NCI-H748 (cell line): ENCODE results near the gene ZBED6.
"Not testable (repeated sequence)": the region's sequence is repeated elsewhere in the genome, so short reads cannot be mapped to it uniquely, and the experiment has no call there.

Experiments used
- DNase-seq: peaks from one replicate; lab custom pipeline; 2025; ENCODE audit not compliant: unreplicated experiment; lab: John Stamatoyannopoulos, UW

The ZBED6 gene, protein sequence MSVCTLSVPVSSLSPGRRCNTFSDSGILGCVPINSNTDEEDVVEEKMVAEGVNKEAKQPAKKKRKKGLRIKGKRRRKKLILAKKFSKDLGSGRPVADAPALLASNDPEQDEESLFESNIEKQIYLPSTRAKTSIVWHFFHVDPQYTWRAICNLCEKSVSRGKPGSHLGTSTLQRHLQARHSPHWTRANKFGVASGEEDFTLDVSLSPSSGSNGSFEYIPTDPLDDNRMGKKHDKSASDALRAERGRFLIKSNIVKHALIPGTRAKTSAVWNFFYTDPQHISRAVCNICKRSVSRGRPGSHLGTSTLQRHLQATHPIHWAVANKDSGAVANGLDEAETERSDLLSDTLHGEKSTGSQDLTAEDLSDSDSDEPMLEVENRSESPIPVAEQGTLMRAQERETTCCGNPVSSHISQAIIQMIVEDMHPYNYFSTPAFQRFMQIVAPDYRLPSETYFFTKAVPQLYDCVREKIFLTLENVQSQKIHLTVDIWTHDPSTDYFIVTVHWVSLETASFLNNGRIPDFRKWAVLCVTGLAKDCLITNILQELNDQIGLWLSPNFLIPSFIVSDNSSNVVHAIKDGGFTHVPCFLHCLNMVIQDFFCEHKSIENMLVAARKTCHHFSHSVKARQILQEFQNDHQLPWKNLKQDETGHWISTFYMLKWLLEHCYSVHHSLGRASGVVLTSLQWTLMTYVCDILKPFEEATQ (N-terminal part only)

DNA sequence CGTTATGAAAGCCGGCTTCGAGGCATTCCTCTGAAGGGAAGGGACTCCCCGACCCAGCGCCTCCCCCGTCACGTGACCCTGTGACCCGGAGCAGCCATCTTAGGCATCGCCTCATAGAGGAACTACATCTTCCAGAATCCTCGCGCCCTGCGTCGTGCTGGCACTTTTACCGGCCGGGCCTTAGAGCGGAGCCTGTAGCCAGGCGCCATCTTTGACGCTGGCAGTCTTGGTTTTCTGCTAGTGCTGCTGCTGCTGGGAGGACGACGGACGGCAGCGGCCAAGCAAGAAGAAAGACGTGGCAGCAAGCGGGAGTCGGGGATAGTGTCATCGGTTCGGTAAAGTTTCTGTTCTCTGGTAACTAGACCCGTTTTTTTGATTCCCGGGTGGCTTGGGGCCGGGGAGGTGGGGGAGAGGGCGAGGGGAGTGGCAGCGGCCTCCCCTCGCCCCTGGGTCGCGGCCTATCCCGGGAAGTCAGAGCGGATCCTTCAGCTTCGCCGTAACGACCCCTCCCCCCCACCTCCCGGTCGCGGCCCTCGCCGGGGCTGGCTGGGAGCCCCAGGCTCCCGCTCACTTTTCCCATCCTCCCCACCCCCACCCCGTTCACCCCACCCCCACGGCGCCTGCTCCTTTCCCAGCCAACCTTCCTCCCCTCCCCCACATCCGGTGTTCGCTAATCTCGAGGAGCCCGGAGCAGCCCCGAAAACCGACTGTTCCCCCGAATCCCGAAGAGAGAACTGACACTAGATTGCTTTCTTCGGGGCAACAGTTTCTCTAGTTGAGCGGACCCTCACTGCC is at the start of gene ZBED6, which contains the start of gene ZC3H11A:
ZBED6 (plus strand) TSS at position 183 of the 795 bp plus-strand sequence. CDS start 1,900 bp downstream, outside the sequence.
ZC3H11A (plus strand) TSS at position 183 of the 795 bp plus-strand sequence. CDS start 21,448 bp downstream, outside the sequence.
- DNase-seq = peak; percentile 96

DNA sequence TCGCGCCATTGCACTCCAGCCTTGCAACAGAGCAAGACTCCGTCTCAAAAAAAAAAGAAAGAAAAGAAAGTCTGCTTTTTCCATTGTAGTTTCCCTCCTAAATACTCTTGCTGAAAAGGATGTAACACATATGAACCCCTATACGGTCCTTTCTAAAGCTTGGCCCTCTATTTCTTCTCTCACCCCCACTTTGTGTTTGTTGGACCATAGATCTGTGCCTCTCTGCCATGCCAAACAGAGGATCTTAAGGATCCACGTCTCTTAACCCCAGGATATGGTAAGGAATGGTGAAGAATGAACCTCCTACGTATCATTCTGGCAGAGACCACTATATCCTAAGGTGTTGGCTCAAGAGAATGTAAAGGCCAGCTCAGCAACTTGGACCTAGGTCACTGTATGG is 49.1 kb upstream of the ZBED6 start:
- DNase-seq = no peak

DNA sequence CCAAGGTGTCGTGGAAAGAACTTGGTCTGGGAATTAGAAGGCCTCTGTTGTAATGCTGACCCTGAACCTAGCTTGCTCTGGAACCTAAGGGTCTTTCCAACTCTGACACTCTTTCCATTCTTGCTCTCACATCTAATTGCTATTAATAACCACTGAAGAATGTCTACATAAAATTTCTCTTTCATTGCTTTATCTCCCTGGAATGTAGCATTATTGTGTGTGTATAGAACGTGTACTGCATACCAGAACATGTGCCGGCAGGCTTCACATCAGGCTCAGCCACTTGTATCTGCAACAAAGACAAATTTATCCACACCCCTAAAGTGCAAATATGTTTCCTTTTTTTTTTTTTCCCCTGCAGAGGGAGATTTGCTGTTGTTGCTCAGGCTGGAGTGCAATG is 44.4 kb upstream of the ZBED6 start:
- DNase-seq = no peak

- DNase-seq = not testable (repeated sequence)
Observed at GRCh38 chr1:203751618-203752361, 43.6 kb upstream of the ZBED6 start.

DNA sequence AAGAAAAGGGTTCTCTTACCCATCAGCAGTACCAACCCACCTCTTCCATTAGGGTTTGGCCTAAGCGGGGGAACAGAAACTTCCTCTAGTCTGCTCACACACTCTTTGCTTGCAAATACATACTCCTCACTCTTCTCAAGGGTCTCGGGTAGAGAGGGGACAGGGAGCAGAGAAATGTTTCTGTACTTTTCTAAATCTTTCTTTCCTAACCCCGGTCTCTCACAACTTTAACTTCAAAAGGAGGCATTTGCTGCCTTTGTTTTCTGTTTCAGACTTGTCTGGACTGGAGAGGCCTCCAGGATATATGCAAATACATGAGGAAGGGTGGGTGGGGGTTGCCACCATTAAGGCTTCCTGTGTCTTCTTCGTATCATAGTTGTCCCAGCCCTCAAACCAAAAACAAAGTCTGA is 41.0 kb upstream of the ZBED6 start:
- no peak for DNase-seq

- no peak for DNase-seq
Observed at GRCh38 chr1:203756036-203756435, 39.4 kb upstream of the ZBED6 start.

DNA sequence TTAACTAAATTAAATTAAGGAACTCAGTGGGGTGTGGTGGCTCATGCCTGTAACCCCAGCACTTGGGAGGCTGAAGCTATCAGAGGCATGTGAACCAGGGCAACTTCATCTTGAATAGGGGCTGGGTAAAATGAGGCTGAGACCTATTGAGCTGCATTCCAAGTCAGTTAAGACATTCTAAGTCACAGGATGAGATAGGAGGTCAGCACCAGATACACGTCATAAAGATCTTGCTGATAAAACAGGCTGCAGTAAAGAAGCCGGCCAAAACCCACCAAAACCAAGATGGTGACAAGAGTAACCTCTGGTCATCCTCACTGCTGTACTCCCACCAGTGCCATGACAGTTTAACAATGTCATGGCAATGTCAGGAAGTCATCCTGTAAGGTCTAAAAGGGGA is 36.7 kb upstream of the ZBED6 start:
- not testable (repeated sequence) for DNase-seq

GRCh38 chr1:203760506-203760905 is 34.9 kb upstream of the ZBED6 start:
- no peak for DNase-seq

- DNase-seq = not testable (repeated sequence)
Observed at GRCh38 chr1:203761958-203762357, 33.5 kb upstream of the ZBED6 start.

DNA sequence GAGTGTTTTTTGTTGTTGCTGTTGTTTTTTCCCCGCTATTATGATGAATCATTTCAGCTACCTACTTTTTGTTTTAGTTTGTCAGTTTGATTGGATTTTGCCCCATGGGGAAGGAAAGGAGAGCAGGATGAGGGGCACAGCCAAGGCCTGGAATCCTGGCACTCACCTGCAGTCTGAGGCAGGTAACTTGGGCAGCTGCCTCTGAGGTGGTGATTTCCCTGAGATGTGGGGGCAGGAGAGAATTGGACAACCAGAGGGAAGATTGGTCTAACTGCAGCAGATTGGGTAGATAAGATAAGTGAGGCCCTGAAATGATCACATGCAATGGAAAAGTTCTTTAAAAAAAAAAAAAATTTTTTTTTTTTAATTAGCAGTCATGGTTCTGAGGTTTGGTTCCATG is 31.9 kb upstream of the ZBED6 start:
- no peak for DNase-seq

- DNase-seq = no peak
Observed at GRCh38 chr1:203764105-203765028, 31.1 kb upstream of the ZBED6 start.

DNA sequence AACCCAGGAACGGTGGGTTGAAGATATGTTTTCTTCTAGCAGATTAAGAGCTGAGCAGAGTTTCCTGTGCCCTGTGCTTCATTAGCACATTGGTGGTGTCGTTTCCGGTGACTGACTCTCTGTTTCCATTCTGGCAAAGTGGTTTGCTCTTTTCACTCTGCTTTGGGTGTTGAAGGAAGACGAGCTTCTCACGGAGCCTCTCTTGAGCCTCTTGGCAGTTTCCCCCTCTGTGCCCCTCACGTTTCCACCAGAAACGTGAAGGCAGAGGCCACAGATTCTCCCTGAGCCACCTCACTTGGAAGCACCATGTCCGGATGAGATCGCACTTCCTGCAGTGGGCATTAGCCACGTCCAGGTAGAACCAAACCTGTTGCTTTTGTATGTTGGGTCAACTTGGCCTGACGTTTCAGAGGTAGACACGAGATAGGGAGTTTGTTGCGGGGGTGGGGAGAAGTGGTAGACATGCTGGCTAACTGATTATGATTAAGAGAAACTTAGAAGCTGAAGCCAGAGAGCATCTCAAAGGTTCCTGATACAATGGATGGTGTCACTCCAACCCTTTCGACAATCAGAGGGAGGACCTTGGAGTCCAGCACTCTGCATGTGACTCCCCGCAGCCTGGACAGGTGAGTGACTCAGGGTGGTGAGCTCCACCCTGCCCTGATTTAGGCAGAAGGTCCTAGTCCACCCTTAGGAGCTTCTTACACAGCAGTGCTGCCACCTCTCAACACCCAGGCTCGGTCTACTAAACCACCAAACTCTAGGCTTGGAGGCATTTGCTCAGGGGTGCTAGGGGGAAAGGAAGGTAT is 30.2 kb upstream of the ZBED6 start, which contains the start of gene LAX1:
LAX1 (plus strand) TSS at position 155 of the 809 bp plus-strand sequence; CDS start at position 538, 383 bp downstream.
- DNase-seq = no peak

- no peak for DNase-seq
Observed at GRCh38 chr1:203768256-203768655, 27.2 kb upstream of the ZBED6 start.

DNA sequence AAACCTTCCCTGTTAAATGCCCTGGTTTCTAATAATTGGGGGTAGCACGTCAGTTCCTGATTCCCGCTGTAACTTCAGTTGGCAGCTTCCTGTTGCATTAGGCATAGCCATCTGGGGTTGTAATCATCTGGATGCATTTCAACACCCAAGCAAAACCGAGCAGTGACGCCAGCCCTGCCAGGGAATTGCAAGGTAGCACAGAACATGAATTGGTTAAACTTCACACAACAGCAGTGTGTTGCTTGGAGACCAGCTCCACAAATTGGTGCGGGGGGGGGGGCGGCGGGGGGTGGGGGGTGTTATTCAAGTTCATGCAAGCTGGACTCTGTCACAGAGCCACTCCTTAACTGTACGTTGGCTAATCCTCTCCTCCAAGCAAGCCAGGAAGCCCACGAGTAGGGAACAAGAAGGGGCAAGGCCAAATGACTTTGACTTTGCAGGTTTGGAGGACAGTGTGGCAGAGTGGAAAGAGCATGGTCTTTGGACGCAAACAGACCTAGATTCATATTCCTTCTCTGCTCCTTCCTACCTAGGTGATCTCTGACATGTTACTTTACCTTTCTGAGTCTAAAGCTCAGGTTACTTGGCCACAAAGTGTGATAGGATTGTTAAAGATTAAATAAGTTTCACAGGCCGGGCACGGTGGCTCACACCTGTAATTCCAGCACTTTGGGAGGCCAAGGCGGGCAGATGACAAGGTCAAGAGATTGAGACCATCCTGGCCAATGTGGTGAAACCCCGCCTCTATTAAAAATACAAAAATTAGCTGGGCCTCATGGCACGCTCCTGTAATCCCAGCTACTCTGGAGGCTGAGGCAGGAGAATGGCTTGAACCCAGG is 25.7 kb upstream of the ZBED6 start:
- peak; percentile 55 for DNase-seq

DNA sequence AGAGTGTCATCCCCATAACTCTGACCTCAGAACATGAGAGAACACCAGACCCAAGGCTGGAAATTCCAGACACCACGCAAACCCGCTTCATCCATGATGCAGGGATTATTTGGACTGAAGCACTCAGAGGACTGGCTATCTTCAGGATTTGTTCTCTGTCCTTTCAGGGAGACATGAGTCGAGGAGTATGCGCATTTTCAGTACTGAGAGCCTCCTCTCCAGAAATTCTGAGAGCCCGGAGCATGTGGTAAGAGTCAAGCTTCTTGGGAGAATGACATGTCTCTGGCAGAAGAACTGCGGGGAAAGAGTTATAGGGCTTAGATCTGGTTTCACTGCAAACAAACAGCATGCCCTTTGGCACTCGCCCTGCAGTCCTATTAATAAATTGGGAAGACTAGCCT is 23.5 kb upstream of the ZBED6 start:
- DNase-seq = peak; percentile 1

GRCh38 chr1:203772836-203773235 is 22.6 kb upstream of the ZBED6 start:
- no peak for DNase-seq

DNA sequence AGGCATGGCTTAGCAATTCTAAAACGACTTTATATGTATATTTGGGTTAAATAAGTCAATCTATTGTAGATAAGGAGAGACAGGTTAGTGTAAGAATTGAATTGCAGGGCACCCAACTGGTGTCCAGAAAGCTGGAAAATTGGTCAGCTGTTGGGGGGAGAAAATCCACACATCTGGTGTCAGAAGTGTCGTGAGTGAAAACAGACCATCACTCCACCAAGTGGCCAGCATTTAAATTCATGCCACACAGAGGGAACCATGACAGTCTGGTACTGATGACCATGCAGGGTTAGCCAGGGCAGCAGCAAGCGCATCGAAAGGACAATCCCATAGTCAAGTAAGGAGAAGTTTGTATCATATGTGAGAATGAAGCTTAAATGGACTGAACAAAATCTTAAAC is 18.8 kb upstream of the ZBED6 start:
- no peak for DNase-seq

DNA sequence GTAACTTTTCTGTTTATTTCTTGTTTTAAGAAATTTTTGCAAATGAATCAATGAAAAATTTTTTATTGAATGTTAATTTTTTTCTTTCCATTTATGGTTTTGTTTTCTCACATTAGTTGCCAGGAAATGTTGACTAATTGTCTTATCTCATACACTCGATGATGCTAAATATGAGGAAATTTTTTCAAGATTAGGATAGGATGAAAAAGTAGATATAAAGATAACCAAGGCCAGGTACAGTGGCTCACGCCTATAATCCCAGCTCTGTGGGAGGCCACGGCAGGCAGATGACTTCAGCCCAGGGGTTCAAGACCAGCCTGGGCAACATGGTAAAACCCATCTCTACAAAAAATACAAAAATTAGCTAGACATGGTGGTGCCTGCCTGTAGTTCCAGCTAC is 17.8 kb upstream of the ZBED6 start:
- no peak for DNase-seq
